NCI-H82 (cell line): Measurements from ENCODE around the gene STOX2.
A peak's percentile ranks its signal among the peaks of the same experiment; 100 is the strongest.

Experiments
- DNase-seq: peaks from one replicate; lab custom pipeline; 2025; lab: John Stamatoyannopoulos, UW

Gene STOX2

GRCh38 chr4:183986291-183986970 is 81.3 kb downstream of the STOX2 start:
- DNase-seq: no peak

GRCh38 chr4:183986971-183987946 is 82.2 kb downstream of the STOX2 start:
- no peak for DNase-seq

GRCh38 chr4:183987987-183988392 is 82.9 kb downstream of the STOX2 start:
- DNase-seq: peak; percentile 4

DNA sequence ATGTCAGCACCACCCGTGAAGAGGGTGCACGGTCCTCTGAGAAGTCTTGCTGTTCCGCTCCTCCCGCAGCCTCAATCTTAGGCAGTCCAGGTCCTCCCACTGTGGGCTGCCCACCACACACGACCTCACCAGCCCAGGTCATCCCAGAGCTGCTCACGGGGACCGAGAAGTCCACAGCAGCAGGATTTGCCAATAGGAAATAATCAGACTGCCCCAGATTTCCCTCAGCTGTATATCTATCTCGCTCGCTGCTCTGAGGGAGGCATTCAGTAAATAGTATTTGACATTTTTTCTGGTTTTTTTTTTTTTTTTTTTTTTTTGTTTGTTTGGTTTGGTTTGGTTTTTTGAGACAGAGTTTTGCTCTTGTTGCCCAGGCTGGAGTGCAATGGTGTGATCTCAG is 83.8 kb downstream of the STOX2 start:
- no peak for DNase-seq

DNA sequence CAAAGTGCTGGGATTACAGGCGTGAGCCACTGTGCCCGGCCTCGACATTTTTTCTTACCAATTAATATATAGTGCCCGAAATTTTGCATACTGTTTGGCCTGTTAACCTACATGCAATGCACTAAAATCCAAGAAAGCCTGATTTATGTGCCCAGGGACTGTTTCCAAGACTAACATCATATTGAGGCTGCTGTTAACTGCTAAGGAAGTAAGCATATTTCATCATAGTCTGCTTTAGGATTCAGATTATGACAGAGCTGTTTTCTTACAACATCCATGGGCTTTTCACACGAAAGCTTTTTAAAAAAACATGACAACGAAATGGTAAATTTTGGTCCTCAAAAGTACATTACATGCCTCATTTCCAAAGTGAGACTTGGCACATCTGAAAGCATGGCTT is 84.4 kb downstream of the STOX2 start:
- DNase-seq: no peak

GRCh38 chr4:183989931-183990330 is 84.8 kb downstream of the STOX2 start:
- DNase-seq: no peak

GRCh38 chr4:183993676-183994075 is 88.6 kb downstream of the STOX2 start:
- peak; percentile 59 for DNase-seq

DNA sequence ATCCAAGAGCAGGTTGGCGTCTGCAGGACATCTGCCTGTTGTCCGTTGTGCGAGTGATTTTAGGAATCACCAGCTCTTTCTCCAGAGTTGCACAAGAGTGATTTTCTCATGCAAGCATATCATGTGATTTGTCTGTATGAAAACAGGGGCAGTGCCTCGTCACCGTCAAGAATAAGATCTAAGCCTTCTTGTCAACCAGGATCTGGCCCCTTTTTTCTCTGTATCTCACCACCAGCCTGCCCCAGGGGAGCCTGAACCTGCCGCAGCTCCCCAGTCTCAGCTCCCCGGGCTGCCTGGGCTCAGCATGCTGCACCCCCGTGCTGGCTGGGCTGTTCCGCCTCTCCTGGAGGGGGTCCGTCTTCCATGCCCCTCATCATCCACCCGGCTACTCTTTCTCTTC is 90.5 kb downstream of the STOX2 start:
- DNase-seq: no peak

GRCh38 chr4:183996868-183997267 is 91.8 kb downstream of the STOX2 start:
- no peak for DNase-seq

DNA sequence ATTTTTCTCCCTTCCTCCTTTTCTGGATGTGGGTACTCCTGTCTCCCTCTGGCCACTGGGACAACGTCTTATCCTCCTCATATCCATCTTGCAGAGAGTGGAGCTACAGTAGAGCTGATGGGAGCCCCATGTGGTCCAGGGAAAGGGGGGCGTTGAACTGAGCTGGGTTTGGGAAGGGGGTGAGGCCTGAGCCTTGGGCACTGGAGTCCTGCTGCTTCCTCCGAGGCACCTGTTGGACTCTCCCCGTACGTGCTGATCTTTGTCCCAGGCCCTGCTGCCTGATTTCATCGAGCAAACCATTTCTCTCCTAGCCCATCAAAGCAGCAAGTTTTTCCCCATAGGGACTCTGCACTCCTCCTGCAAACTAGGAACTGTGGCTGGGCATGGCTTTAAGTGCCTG is 94.3 kb downstream of the STOX2 start:
- no peak for DNase-seq

- DNase-seq: no peak
Measured at GRCh38 chr4:184000457-184001396, 95.6 kb downstream of the STOX2 start.

DNA sequence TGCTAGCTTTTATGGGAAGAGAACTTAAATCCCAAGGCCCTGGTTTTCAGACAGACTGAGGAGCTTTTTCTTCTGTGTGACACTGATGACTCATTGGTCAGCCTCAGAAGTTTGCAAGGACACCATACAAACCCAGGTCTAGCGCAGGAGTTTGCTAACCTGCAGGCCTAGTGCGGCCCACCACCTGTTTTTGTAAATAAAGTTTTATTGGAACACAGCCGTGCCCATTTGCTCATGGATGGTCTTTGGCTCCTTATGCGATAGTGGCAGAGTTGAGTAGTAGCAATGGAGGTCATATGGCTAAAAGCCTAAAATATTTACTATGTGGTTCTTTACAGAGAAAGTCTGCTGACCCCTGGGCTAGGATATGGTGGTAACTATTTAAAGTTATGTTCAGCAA is 98.3 kb downstream of the STOX2 start:
- DNase-seq: no peak

DNA sequence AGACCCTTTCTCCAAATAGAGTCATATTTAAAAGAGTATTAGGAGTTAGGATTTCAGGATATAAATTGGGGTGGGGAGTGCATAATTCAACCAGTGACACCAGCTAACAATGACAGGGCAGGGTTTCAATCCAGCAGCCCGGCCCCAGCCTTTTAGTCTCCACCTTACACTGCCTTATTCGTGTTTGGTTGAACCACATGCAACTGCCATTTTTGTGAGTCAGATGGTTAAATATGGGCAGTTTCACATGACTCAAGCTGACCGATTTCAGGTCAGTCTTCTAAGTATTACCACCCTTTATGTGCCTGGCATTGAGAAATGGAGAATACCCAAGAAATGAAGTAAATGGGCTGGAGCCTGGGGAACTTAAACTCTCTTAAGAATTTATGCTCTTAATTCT is 102.8 kb downstream of the STOX2 start:
- no peak for DNase-seq

- DNase-seq: no peak
Measured at GRCh38 chr4:184010696-184011095, 105.6 kb downstream of the STOX2 start.

- DNase-seq: no peak
Measured at GRCh38 chr4:184011826-184012380, 106.8 kb downstream of the STOX2 start.

DNA sequence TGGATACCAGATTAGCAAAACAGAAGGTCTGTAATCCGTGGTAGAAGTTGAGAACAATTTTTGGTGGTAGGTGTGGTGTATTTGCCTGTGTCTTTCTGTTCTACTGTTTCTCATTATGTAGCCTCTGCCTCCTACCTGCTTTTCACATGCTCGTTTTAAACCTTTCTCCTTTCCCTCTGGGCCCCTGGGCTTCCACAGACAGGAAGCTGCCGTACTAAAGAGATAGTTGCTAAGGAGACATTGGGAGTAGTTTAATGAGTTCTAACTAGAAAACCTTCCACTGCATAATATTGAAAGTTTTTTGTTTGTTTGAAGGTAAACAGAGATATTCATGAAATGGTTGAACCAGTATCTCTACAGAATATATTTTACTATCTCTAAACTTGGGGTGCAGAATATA is 107.8 kb downstream of the STOX2 start:
- no peak for DNase-seq

DNA sequence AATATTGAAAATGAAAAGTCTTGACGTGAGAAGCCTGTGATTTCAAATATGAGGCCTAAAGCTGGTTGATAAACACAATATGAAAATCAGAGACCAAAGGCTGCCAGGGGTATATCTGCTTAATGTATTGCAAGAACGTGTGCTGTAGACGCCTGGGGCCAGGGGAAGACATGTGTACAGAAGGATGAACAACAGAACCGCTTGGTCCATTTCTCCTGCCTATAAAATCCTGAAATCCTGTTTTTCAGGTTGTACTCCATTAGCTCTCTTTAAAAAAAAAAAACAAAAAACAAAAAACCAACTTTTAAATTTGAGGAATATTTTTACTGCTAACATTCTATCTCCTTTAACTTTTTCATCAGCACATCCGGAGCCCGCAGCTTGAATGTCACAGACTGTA is 109.2 kb downstream of the STOX2 start:
- DNase-seq: no peak

GRCh38 chr4:184016759-184017668 is 111.9 kb downstream of the STOX2 start:
- DNase-seq: no peak

DNA sequence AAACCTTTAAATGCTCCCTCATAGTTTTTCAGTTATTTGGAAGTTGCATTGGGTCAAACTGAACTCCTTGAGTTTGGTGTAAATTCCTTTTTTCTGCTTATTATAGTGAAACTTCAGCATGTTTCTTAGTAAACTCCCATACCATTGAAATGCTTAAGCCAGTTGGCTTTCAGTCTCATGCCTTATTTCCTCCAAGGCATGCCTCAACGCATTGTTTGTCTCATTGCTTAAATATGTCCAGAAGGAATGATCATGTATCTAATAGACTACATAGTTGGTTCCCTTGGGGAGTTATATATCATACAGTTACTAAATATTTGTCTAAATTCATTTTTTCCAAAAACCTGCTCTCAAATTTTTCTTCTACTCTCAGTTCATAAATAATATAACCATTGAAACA is 114.0 kb downstream of the STOX2 start:
- no peak for DNase-seq

GRCh38 chr4:184019667-184020623 is 114.8 kb downstream of the STOX2 start:
- peak; percentile 36 for DNase-seq
